ENCODE data around the gene XPNPEP2. TPM values are rescaled to one million over a fixed set of nuclear protein-coding genes. Genes with fewer than 3 reads are reported as not detected.

Gene XPNPEP2
- total RNA-seq, 1 experiment from 2014 or later, result 0.11 TPM

GRCh38 chrX:129779086-129779672, 40.4 kb downstream of the XPNPEP2 start (continued):
- TF ChIP-seq IRF1 (CRISPR knock-in tag; IDR thresholded peaks at IDR 0.05), result no peak

GRCh38 chrX:129779747-129780146, 41.0 kb downstream of the XPNPEP2 start, which contains the start of gene SASH3:
TSS of gene SASH3 (plus strand) at chrX:129779949. CDS start at chrX:129780098, 149 bp downstream.
- Mint-ChIP-seq H3K4me1 (0 out of 2 replicates have a peak, but pooled peaks cover 2% of the 10 kb centered on the region), H3K9me3 (no peaks in the 10 kb centered on the region), H3K27me3 (ENCODE audit: low read depth) (peaks cover 2% of the 10 kb centered on the region; the same call in 1 of the 2 replicates), H3K27ac (no peak within 1 kb of the TSS), H3K4me3 (no peak within 1 kb of the TSS), H3K36me3 (no peaks in the 10 kb centered on the region)
- DNase-seq (ENCODE audit: low spot score) (no peak), ATAC-seq (no peak)
- POLR2A ChIA-PET, result no interaction called here
- TF ChIP-seq E2F1 (CRISPR knock-in tag; IDR thresholded peaks at IDR 0.05) (no peak), ETV6 (CRISPR knock-in tag; IDR thresholded peaks at IDR 0.05) (no peak), ZNF423 (CRISPR knock-in tag; IDR thresholded peaks at IDR 0.05) (no peak), CREM (CRISPR knock-in tag; IDR thresholded peaks at IDR 0.05) (no peak), ZNF219 (CRISPR knock-in tag; IDR thresholded peaks at IDR 0.05; ENCODE audit: borderline replicate concordance) (no peak), ARID4B (CRISPR knock-in tag; IDR thresholded peaks at IDR 0.05; ENCODE audit: borderline replicate concordance) (no peak), HMGA2 (CRISPR knock-in tag; IDR thresholded peaks at IDR 0.05) (no peak), GTF2I (CRISPR knock-in tag; conservative IDR thresholded peaks at IDR 0.05) (no peak), GRHL2 (CRISPR knock-in tag; IDR thresholded peaks at IDR 0.05; ENCODE audit: insufficient replicate concordance, severe bottlenecking) (no peak)
- CTCF ChIA-PET, result no interaction called here

GRCh38 chrX:129780441-129781105, 41.8 kb downstream of the XPNPEP2 start:
- no peak for ATAC-seq
- DNase-seq (ENCODE audit: low spot score), result no peak
- Mint-ChIP-seq H3K27ac (no peak overlapping the region), H3K9me3 (no peaks in the 10 kb centered on the region), H3K4me1 (0 out of 2 replicates have a peak, but pooled peaks cover 2% of the 10 kb centered on the region), H3K36me3 (no peaks in the 10 kb centered on the region), H3K27me3 (ENCODE audit: low read depth) (no peaks in the 10 kb centered on the region; the same call in 1 of the 2 replicates), H3K4me3 (no peak overlapping the region)
- POLR2A ChIA-PET, result interaction anchor here (1.0 kb wide), 1 partner anchor 24 kb away, joined by 3 read pairs; no protein-coding TSS in a partner anchor
- no peak for TF ChIP-seq FOXP1 (CRISPR knock-in tag; IDR thresholded peaks at IDR 0.05; ENCODE audit: borderline replicate concordance)
- CTCF ChIA-PET, result interaction anchor here (0.6 to 1.5 kb wide), 4 partner anchors 10 to 27 kb away, joined by 3 to 6 read pairs (median 4); no protein-coding TSS in a partner anchor

- H3K4me1 Mint-ChIP-seq, result 0 out of 2 replicates have a peak, but pooled peaks cover 2% of the 10 kb centered on the region
- no peak overlapping the region for H3K4me3 Mint-ChIP-seq
- no peaks in the 10 kb centered on the region for H3K9me3 Mint-ChIP-seq
- ATAC-seq (peak; percentile 86), DNase-seq (ENCODE audit: low spot score) (no peak)
- no peak overlapping the region for H3K27ac Mint-ChIP-seq
- no peaks in the 10 kb centered on the region; the same call in 1 of the 2 replicates for H3K27me3 Mint-ChIP-seq (ENCODE audit: low read depth)
- CTCF ChIA-PET, result interaction anchor here (0.6 to 1.5 kb wide), 4 partner anchors 9 to 28 kb away, joined by 3 to 6 read pairs (median 4); no protein-coding TSS in a partner anchor
- POLR2A ChIA-PET, result interaction anchor here (1.0 kb wide), 1 partner anchor 25 kb away, joined by 3 read pairs; no protein-coding TSS in a partner anchor
- H3K36me3 Mint-ChIP-seq, result no peaks in the 10 kb centered on the region
- TF ChIP-seq ZNF317 (CRISPR knock-in tag; IDR thresholded peaks at IDR 0.05; ENCODE audit: borderline replicate concordance, low read depth) (no peak), STAT6 (CRISPR knock-in tag; conservative IDR thresholded peaks at IDR 0.05; ENCODE audit: low read depth) (no peak), ZNF396 (CRISPR knock-in tag; IDR thresholded peaks at IDR 0.05; ENCODE audit: borderline replicate concordance) (no peak), NFATC4 (CRISPR knock-in tag; IDR thresholded peaks at IDR 0.05) (no peak), HMGA2 (CRISPR knock-in tag; IDR thresholded peaks at IDR 0.05) (no peak), NR3C1 (CRISPR knock-in tag; conservative IDR thresholded peaks at IDR 0.05; ENCODE audit: low read depth) (no peak), RELA (CRISPR knock-in tag; IDR thresholded peaks at IDR 0.05; ENCODE audit: borderline replicate concordance) (no peak)
Measured at GRCh38 chrX:129781134-129781672, 42.4 kb downstream of the XPNPEP2 start.
